HG03521 (cell line): ENCODE data around the gene PTBP3.
"Not testable (repeated sequence)": the region's sequence is repeated elsewhere in the genome, so short reads cannot be mapped to it uniquely, and the experiment has no call there.

ENCODE experiments used
- ATAC-seq: cut with Tn5 transposase; IDR thresholded peaks from one replicate; pipeline ENCODE4 v1.9.1; 2021; ENCODE audit warnings: mild to moderate bottlenecking, moderate library complexity; ENCODE audit not compliant: unreplicated experiment

Gene PTBP3

DNA sequence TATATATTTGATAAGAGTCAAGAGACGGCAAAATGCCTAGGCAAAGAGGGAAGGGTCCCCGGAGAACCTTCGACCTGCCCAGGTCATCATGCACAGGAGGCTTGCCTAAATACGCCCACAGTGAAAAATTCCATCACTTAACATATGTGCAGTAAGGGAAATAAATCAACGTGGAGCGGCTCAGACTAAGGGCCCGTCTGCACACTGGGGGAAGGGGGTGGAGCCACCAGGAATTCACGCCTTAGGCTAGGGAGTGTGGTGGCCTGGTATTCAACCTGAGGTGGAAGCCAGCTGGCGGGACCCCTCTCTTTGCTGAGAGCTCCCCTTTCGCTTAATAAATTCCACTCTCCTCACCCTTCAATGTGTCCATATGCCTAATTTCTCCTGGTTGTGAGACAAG lies 8.3 kb downstream of the PTBP3 start:
- no peak for ATAC-seq

DNA sequence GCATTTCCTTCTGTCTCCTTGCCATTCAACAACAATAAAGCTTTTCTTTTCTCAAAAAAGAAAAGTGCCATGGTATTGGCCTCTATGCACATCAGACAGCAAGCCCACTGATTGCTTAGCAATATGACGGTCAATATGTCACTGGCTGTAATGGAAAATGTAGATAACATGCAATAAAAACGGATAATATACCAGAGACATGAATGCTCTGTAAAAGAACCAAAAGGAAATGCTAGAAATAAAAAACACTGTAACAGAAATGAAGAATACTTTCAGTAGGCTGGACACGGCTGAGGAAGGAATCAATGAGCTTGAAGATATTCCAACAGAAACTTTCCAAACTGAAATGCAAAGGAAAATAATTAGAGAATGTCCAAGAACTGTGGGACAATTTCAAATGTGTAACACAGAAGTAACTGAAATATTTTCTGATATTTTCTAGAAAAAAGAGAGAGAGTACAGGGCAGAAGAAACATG lies 10.0 kb downstream of the PTBP3 start:
- ATAC-seq = no peak

DNA sequence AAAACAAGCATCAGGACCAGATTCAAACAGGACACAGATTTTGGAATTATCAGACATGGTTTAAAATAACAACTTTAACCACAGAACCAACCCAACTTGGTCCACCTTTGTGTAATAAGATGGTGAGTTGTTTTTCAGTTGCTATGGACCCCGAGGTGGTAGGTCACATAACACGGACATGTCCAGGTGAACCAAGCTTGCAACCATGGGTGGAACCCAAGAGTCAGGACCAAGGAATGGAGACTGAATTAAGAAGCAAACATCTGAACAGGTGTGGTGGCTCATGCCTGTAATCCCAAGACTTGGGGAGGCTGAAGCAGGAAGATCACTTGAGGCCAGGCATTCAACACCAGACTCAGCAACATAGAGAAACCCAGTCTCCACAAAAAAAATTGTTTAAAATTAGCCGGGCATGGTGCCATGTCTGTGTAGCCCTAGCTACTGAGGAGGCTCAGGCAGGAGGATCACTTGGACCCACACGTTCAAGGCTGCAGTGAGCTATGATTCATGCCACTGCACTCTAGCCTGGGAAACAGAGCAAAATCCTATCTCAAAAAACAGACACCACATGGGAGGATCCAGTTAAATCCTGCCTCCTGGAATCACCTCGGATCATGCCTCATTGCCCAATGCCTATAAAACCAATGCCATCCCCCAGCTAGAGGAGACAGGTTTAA lies 10.6 kb downstream of the PTBP3 start:
- no peak for ATAC-seq

DNA sequence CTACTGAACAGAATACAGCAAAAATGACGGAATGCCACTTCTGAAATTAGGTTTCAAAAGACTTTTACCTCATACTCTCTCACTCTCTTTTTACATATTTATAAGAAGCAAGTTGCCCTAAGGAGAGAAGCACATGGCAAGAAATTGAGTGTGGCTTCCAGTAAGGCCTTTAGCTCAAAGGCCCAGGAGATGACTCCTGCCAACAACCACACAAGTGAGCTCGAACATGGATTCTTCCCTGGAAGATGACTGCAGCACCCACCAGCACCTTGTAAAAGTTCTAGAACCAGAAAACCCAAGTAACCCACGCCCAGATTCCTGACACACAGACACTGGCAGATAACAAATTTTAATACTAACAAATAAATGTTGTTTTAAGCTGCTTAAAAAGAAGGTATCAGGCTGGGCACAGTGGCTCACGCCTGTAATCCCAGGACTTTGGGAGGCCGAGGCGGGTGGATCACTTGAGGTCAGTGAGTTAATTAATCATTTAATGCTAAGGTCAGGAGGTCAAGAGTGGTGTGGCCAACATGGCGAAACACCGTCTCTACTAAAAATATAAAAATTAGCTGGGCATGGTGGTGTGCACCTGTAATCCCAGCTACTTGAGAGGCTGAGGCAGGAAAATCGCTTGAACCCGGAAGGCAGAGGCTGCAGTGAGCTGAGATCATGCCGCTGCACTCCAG lies 17.0 kb downstream of the PTBP3 start:
- no peak for ATAC-seq

DNA sequence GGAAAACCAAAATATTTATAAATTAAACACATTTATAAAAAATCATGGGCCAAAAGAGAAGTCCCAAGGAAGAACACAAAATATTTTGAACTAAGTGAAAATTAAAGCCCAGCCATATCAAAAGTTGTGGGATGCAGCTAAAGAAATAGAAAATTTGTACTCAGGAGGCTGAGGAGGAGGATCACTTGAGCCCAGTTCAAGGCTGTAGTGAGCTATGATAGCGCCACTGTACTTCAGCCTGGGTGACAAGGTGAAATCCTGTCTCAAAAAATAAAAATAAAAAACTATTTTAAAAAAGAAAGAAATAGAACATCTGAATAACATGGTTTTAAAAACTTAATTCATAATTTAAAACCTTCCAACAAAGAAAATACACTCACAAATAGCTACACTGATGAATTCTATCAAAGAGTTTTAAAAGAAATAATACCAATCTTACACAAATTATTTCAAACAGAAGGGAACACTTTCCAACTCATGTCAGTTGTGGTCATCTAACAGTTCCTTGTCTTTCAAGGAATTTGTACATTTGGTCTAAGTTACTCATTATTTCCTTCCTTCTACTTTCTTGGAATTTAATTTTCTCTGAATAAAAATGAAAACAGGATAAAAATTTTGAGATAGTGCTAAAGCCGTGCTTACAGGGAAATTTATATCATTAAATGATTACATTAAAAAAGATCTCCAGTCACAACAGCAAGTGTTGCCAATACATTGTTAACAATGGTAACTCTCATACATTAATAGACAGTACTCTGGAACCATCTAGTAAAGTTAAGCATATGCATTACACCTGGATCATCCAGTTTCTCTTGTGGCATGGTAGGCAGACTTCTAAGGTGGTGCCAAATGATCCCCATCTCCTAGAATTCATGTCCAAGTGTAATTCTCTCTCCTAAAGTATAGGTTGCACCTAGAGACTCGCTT lies 17.8 kb downstream of the PTBP3 start:
- ATAC-seq = no peak

DNA sequence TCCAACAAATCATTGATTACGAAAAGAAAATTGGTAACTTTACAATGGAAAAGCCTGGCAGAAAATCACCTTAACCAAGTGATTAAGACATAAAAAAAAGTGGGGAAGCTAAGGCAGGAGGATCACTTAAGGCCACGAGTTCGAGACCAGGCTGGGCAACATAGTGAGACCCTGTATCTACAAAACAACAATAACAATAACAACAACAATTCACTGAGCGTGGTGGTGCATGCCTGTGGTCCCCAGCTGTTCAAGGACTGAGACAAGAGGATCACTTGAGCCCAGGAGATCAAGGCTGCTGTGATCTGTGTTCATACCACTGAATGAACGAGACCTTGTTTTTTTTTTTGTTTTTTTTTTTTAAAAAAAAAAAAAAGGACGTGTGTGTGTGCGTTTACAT lies 21.3 kb downstream of the PTBP3 start:
- no peak for ATAC-seq

DNA sequence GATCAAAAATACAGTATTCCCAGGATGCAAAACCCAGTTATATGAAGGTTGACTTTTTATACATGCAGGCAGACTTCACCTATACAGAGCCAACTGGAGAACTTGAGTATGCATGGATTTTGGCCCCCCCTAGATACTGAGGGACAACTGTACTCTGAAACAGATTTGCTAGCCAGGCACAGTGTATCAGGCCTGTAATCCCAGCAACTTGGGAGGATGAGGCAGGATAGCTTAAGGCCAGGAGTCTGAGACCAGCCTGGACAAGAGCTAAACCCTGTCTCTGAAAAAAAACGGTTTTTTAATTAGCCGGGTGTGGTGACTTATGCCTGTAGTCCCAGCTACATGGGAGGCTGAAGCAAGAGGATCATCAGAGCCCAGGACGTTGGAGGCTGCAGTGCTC lies 21.9 kb downstream of the PTBP3 start:
- ATAC-seq = no peak

DNA sequence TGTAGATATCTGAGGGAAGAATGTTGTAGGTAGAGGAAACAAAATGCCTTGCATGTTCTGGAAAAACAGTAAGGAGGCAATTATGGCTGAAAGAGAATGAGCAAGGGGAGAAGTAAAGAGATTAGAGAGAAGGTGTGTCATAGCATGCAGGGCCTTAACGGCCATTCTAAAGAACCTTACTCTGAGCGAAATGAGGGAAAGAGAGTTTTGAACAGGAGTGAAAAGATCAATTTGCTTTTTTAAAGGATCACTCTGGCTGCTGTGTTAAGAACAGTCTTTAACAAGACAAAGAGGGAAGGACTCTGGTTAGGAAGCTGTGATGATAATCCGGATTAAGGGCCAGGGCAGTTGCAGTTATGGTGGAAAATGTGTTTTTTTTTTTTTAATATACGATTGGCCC lies 22.6 kb downstream of the PTBP3 start:
- no peak for ATAC-seq

DNA sequence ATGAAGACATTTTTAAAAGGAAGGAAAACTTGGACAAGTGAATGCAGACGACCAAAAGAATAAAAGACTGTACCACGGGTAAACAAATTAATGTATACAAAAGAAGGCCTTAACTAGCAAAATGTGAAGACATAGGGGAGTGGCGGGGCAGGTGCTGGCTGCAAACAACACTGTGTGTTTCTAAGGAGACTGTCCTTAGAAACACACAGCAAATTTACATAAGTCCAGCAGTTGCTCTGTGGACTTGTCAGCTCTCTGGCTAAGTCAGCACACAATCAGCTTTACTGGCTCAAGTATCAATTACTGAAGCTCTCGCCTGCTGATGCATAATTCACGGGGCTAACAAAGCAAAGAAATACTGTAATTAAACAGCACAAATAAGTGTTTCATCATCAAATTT lies 24.8 kb downstream of the PTBP3 start:
- no peak for ATAC-seq

DNA sequence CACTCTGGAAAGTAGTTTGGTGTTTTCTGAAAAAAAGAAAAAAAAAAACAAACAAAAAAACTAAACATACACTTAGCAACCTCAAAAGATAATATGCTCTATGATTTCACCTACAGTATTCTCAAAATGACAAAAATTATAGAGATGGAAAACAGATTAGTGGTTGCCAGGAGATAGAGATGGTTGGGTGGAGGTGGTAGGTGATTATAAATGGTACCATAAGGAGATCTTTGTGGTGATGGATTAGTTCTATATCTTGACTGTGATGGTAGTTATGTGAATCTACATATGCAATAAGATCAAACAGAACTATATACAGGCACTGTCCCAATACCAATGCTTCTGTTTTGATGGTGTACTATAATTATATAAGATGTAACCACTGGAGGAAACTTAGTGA lies 32.0 kb downstream of the PTBP3 start:
- no peak for ATAC-seq

DNA sequence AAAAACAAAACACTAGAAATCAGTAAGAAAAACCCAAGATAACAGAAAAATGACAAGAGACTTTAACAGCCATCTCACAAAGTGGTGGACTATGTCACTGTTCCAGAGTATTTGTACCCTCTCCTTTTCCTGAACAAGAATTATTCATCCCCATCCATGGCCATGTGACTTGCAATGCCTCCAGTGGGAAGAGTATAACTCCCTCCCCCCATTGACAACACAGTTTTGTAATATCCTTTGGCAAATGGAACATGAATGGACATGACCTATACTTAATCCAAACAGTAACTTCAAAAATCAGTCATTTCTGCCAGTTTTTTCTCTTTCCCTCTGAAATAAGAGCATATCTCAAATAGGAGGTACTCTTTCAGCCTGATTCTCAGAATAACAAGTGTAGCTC lies 33.9 kb downstream of the PTBP3 start:
- no peak for ATAC-seq

DNA sequence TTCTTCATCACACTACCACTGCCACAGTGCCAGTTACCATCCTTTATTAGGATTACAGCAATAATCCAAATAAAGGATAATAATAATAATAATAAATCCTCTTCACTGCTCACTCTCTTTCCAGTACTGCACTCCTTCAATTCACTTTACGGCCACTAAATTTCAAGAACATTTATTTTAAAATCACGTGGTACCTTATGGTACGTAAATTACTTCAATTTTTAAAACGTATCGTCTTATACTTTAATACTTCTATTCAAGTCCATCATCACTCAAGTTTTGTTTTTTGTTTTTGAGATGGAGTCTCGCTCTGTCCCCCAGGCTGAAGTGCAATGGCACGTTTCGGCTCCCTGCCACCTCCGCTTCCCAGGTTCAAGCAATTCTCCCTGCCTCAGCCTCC lies 36.5 kb downstream of the PTBP3 start:
- ATAC-seq = no peak

DNA sequence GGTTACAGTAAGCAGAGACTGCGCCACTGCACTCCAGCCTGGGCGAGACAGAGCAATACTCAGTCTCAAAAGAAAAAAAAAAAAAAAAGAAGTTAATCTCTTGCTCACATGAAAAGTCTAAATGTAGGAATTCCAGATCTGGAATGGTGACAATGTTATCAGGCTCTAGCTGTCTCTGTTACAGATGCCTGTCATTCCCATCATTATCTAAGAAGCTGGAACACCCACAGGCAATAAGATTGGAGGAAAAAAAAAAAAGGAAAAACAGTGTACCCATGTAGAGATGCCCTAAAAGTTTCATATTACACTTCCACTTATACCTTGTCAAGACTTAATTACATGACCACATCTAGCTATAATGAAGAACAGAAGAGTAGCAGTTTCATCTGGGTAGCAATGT lies 38.2 kb downstream of the PTBP3 start:
- ATAC-seq = no peak

DNA sequence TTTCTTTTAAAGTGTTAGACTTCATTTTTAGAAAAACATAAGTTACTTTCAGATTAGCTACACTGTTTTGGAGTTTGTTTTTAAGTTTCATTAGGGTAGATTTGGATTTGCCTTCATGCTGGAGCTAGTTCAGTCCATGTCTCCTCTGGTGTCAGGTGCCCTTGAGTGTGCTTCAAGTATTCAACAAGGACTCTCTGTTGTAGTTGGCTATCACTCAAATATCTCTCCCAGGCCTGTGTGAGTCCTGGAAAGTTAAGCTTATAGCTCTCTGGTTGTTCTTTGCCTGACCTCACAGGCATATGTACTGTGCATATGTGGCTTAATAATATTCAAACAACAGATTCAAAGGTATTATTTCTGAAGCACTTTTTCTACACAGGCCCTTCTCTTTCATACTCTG lies 45.4 kb downstream of the PTBP3 start:
- no peak for ATAC-seq

DNA sequence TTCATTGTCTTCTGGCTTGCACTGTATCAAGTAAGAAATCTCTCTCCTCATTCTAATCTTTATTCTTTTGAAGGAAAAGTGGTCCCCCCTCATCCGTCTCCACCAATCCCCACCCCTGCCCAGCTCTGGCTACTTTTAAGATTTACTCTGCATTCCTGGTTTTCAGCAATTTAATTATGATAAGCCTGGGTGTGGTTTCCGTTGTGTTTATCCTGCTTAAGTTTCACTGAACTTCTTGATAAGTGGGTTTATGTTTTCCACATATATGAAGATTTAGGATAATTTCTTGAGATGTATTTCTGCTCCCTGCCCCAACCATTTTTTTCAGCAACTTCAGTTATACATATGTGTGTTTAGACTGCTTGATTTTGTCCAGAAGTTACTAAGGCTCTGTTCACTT lies 46.5 kb downstream of the PTBP3 start:
- ATAC-seq = no peak

DNA sequence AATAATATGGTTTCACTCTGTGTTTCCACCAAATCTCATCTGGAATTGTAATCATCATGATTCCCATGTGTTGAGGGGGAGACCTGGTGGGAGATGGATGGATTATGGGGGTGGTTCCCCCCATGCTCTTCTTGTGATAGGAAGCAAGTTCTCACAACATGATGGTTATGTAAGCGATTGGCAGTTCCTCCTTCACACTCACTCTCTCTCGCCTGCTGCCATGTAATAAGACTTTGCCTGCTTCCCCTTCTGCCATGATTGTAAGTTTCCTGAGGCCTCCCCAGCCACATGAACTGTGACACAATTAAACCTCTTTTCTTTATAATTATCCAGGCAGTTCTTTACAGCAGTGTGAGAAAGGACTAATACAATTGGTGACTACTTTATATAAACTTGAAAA lies 48.4 kb downstream of the PTBP3 start:
- ATAC-seq = no peak

DNA sequence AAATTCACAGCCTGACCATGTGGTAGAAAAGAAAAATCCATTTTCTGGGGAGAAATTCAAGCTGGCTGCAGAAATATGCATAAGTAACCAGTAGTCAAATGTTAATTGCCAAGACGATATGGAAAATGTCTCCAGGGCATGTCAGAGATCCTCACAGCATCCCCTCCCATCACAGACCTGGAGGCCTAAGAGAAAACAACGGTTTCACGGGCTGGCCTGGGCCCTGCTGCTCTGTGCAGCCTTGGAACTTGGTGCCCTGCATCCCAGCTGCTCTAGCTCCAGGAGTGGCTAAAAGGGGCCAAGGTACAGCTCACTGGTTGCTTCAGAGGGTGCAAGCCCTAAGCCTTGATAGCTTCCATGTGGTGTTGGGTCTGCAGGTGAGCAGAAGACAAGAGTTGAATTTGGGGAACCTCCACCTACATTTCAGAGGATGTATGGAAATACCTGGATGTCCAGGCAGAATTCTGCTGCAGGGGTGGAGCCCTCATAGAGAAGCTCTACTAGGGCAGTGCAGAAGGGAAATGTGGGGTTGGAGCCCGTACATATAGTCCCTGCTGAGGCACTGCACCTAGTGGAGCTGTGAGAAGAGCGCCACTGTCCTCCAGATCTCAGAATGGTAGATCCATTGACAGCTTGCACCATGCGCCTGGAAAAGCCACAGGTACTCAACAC lies 49.7 kb downstream of the PTBP3 start:
- ATAC-seq = no peak

DNA sequence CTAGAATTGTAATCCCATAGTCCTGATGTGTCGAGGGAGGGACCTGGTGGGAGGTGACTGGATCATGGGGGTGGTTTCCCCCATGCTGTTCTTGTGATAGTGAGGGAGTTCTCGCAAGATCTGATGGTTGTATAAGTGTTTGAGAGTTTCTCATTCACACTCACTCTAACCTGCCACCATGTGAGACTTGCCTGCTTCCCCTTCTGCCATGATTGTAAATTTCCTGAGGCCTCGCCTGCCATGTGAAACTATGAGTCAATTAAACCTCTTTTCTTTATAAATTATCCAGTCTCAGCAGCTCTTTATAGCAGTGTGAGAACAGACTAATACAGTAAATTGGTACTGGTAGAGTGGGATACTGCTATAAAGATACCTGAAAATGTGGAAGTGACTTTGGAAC lies 50.6 kb downstream of the PTBP3 start:
- not testable (repeated sequence) for ATAC-seq

DNA sequence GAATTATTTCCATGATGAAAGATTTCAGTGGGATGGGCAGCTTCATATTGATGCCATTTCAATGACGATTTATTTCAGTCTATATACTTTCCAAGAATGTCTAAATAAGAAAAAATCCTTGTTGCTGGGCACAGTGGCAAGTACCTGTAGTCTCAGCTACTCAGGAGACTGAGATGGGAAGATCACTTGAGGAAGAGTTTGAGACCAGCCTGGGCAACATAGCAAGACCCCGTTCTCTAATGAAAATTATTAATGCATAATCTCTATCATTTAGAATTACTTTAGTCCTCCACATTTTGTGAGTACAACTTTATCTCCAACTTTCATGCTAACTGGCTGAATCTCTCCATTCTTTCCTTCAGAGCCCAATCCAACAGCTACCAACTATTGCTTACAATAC lies 52.5 kb downstream of the PTBP3 start:
- ATAC-seq = no peak

DNA sequence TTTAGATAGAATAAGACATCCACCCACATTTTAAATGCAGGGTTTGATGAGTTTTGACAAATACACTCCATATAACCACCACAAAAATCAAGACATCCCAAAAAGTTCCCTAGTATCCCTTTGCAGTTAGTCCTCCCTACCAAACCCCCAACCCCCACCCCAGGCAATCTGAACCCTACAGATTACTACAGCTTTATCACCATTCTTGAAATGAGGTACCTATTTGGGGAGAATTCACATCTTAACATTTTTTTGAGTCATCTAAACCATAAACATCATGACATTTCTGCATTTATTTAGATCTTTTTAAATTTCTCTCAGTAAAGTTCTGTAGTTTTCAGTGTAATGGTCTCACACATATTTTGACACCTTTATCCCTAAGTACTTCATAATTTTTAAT lies 53.9 kb downstream of the PTBP3 start:
- no peak for ATAC-seq

DNA sequence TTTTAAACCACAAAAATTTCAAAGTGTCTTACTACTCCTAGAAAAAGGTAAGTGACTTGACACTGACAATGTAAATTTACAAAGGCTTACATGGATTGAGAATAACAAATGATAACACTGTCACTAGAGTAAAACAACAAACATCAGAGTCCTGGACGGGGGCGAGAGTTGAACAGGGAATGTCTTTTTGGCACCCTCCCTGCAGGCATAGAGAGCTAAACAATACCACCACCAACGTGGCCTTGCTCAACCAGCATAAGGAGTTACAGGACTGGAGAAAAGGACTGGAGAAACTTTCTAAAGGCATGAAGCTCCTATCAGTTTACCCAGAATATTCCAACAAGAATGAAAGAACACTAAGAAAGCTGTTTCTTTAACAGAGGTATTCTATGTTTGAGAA lies 55.3 kb downstream of the PTBP3 start:
- ATAC-seq = no peak
